Endometrial microvascular endothelial cells (primary cell): ENCODE data around the gene OR4D9. TPM values are rescaled to one million over a fixed set of nuclear protein-coding genes. Genes with fewer than 3 reads are reported as not detected.

Source experiments
- in situ Hi-C: cut with HindIII; loops from 2 replicates; pipeline ENCODE4 v1.10.0; 2017; ENCODE audit warnings: low sequenced_read_pairs, low pct_unique_long_range_greater_than_20kb; ENCODE audit errors: inconsistent ontology term
- total RNA-seq: library from RNA; depleted of rRNA; stranded (reverse); fragments of >200 nt; gene quantifications from one replicate; pipeline ENCODE4 v1.2.3, GENCODE V29; 2015; ENCODE audit errors: inconsistent ontology term

OR4D9 gene
- total RNA-seq, 1 donor from 2014 or later, result not detected

DNA sequence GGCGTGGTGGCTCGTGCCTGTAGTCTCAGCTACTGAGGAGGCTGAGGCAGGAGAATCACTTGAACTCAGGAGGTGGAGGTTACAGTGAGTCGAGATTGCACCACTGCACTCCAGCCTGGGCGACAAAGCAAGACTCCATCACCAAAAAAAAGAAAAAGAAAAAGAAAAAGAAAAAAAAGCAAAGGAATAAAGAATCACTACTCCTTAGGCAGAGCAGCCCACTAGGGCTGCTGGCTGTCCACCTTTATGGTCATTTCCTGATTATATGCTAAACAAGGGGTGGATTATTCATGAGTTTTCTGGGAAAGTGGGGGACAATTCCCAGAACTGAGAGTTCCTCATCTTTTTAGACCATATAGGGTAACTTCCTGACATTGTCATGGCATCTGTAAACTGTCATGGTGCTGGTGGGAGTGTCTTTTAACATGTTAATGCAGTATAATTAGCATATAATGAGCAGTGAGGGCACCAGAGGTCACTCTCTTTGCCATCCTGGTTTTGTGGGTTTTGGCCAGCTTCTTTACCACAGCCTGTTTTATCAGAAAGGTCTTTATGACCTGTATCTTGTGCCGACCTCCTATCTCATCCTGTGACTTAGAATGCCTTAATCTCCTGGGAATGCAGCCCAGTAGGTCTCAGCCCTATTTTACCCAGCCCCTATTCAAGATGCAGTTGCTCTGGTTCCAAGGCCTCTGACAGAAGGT, 36.4 kb downstream of the OR4D9 start:
- in situ Hi-C loops, result loop anchor here (25.0 kb wide), 1 partner anchor 115 kb away; the partner anchor contains the start of gene PATL1

DNA sequence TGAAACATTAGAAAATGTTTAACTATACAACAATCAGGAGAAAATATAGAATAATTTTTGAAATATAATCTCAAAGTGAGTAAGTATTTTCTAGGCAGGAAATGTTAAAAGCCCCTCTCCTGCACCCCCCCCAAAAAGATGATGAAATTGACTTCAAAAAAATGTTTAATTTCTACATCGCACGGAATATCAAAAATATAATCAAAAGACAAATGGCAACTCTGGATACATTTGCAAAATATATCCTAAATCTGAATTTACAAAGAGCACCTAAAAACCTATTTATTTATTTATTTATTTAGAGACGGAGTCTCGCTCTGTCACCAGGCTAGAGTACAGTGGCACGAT, 36.9 kb downstream of the OR4D9 start:
- in situ Hi-C loops, result loop anchor here (25.0 kb wide), 1 partner anchor 114 kb away; the partner anchor contains the start of gene PATL1

DNA sequence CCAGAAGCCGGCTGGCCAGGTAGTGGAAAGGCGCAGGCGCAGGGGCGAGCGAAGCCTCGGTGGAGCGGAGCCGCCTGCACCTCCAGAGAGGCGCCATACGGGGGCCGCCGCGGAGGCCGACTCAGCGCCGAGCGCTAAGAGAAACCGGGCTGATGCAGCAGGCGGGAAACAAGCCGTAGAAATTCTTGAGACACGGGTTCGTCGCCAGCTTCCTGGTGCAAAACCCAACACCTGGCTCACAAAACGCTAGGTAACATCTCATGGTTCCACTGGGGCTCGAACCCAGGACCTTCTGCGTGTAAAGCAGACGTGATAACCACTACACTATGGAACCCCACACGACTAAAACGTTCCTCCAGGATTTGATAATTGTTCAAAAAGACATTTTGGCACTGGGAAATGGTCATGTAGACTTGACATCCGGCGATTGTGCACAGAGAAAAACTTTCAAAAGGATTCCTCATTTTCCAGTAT, 39.1 kb downstream of the OR4D9 start:
- in situ Hi-C loops, result no loop called here

DNA sequence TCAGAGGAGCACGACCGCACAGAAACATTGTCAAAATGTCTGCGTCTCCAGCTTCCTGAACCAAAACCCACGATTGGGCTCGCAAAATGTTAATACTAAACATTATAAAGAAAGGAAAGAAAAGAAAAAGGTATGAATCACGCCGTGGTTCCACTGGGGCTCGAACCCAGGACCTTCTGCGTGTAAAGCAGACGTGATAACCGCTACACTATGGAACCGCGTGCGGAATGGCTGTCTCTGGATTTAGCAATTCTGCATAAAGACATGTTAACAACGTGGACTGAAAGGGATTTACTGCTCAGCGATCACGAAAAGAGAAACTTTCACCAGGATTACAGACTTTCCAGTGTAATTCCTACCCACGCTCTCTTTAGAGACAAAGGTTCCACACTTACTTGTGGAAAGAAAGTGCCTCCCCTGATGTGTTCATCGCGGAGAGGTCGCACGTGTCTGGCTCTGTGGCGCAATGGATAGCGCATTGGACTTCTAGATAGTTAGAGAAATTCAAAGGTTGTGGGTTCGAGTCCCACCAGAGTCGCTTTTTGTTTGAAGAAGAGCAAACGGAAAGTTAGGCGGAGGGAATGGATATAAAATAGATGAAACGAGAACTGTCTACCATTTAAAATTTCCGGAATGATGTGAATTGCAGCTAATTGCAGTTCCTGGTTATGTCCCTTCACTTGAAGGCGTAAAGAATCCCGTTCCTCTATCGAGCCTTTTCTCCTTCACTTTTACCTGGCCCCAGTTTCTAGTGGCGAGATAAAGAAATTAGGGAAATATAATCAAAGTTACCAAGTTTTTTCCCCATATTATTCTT, 39.7 kb downstream of the OR4D9 start:
- in situ Hi-C loops, result no loop called here

DNA sequence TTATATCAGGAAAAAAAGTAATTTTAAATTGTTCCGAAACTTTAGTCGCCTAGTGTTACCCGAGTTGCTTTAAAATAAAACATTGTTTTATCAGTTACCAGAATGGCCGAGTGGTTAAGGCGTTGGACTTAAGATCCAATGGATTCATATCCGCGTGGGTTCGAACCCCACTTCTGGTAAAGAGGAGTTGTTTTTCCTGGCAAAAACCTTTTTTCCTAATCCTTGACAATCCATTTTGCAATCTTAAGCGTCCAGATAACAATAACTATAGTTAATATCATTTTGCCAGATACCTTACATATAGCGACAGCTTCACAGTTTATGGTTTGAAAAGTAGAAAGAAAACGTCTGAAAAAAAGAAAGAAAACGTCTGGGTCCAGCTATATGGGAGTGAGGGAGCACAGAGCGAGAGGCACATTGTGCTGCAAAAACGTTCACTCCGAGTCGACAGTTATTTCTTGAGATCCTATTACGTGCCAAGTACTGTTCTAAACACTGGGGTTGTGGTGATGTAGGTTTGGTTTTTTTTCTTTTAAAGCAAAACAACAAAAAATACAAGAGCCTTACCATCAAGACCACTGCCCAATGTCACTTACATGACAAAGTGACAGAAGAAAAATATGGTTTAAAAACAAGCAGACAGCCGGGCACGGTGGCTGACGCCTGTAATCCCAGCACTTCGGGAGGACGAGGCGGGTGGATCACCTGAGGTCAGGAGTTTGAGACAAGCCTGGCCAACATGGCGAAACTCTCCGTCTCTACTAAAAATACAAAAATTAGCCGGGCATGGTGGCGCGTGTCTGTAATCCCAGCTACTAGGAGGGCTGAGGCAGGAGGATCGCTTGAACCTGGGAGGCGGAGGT, 40.6 kb downstream of the OR4D9 start:
- in situ Hi-C loops, result no loop called here

DNA sequence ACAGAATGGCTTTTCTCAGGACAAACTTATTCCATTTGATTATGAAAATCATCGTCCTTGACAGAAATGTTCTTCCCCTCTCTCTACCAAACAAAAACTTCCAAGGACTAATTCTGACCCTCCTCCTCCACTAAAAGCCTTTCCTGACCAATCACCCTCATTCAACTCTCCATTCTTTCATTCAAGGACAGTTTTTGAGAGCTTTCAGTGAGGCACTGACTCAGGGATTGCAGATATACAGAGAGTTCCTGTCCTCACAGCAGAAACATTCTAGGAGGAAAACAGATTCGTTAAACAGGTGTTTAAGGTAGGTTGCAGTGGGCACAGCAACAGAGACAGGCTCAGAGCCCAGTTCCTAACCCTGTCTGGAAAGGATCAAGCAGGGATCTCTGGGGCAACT, 41.5 kb downstream of the OR4D9 start:
- in situ Hi-C loops, result no loop called here

DNA sequence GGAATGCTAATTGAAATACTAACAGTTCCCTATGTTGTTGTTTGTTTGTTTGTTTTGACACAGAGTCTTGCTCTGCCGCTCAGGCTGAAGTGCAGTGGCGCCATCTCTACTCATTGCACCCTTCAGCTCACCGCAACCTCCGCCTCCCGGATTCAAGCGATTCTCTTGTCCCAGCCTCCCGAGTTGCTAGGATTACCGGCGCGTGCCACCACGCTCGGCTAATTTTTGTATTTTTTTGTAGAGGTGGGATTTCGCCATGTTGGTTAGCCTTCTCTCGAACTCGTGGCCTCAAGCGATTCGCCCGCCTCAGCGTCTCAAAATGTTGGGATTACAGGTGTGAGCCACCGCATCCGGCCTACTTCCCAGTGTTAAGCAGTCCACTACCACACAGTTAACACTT, 42.0 kb downstream of the OR4D9 start:
- in situ Hi-C loops, result no loop called here

DNA sequence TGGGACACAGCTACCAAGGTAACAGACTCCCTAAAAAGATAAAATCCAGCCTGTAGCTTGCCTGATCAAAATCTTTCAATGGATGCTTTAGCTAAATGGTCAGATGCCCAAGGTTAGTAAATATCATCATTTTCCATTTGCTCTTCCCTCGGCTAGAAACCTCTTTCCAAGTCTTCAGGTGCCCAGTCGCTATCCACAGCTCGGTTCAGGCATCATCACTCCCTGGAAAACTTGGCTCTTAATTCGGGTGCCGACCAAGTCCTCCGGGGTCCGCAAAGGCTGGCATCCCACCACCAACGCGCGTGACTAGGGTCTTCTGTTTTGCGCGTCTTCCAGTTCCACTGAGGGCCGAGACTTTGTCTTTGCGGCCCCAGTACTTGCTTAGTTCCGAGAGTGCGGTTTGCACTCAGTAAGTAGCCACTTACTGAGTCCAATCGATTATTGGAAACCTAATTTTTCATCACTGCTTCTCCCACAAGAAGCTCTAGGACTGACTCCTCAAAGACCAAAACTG, 44.3 kb downstream of the OR4D9 start:
- in situ Hi-C loops, result no loop called here

DNA sequence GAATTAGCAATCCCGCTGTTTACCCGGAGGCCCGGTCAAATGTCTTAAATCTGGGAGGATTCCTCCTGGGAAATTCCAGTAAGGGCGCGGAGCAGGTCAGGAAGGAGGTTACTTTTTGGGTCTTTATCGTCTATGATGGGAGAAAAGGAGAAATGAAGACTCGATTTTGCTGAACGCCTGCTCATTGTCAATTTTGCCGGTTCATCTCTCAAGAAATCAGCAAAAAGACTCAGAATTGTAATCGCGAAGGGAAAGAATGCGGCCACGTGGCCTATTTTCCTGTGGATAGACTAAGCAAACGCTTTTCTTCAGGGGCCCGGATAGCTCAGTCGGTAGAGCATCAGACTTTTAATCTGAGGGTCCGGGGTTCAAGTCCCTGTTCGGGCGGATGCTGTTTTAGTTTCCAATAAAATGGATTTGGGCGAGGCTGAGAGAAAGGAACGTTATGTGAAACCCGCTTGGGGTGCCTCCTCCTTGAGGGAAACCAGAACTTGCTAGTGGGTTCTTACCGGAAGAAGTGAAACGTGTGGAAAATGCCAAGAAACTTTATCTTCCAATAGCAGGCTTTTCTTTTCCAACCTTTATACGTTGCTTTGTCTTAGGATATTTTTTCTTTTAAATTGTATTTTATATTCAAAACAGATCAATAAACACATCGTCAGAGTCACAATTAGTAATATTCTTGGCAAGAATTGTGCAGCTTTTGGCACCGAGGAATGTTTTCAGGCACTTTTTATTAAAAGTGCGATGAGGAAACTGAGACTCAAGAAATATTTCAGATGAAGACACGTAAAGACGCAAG, 45.0 kb downstream of the OR4D9 start:
- in situ Hi-C loops, result no loop called here

DNA sequence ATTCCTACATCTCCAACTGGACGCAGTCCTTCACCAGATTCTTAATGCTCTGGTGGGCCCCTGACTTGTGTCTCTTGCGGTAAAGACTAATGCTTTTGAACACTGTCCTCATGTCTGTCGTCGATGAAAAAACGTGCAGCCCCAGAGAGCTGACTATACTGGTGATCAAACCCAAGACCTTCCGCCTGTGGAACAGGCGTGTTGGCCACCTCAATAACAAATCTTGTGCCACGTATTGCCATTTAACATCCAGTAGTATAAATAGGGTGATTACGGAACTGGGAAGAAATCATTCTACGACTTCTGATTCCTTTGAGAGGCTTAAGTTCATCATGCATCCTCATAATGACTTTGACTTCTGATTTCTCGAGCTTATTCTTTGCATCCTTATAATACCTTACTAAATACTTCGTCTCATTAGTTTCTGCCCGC, 45.6 kb downstream of the OR4D9 start:
- in situ Hi-C loops, result no loop called here

DNA sequence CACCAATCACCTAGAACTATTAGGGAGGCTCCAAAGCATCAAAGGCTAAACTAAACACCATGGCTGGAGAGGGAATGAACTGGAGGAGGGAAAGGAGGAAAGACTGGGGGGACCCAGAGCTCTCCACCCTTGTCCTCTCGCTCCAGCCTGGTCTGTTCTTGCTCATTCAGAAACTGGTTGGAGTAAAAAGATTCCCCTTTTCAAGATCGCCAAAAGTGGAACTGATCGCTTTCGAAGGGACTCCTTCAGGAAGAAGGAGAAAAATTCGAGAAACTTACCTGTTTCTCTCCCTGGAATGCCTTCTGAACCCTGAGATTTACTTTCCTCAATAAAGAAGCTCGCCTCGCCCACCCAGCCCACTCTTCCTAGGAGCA, 46.9 kb downstream of the OR4D9 start:
- in situ Hi-C loops, result no loop called here

DNA sequence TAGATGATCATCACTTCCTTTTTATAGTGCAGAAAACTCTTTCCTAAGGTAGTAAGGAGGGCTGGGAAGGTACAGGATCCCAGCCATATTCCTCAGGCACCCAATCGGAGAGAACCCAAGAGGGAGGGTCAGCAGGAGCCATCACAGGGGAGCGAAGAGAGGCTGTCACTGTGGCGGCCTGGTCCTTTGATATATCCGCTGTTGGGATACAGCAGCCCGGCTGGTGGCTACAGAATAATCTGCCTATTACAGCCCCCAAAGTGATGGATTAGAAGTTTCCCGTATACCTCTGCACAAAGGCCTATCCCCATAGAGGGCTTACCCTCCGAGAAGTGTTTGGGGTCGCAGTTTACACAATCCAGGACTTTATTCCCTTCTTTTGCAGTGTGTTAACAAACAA, 48.5 kb downstream of the OR4D9 start:
- in situ Hi-C loops, result no loop called here

DNA sequence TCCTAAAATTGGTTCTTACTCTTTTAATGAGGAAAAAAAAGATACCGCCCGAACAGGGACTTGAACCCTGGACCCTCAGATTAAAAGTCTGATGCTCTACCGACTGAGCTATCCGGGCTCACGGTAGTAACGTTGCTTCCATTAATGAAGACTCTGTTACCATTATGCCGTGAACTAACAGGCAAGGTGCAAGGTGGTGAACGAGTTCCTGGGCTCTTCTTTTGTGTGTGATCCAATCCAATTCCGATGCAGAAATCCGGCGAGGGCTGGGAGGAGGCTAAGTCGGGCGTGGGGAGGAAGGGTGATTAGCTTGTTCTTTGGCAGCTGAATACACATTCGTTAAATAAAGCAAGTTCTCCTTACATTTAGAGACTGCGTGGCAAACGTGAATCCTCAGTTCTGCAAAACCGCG, 49.0 kb downstream of the OR4D9 start:
- in situ Hi-C loops, result no loop called here

DNA sequence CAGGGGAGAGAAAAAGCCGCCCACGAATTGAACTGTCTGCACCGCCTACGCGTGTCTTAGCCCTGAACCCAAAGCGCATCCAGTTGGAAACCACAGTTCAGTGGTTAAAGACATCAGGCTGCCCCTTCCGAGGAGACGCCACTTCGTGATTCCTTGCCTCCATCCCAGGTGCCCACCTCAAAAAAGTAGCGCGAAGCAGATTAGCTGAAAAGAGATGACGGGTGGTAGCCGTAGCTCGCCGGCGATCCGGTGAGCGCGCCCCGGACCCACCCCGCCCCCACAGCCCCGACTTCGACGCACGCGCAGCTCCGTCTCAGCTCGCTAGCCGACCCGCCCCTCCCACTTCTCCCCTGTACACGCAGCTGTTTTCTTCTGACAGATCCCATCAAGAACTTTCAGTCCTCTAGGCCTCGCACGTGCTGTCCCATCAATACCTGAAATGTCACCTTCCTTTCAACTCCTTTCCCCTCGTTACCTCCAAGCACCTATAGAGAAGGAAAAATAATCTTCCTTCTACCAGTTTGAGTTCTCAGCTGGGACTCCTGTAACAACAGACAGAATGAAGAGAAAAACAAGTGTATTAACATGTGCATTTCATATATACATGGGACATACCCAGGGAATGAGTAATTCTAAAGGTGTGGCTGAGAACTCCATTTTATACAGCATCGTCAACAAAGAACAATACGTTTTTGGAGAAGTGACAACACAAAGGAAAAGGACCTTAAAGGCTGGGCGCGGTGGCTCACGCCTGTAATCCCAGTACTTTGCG, 49.5 kb downstream of the OR4D9 start:
- in situ Hi-C loops, result no loop called here

DNA sequence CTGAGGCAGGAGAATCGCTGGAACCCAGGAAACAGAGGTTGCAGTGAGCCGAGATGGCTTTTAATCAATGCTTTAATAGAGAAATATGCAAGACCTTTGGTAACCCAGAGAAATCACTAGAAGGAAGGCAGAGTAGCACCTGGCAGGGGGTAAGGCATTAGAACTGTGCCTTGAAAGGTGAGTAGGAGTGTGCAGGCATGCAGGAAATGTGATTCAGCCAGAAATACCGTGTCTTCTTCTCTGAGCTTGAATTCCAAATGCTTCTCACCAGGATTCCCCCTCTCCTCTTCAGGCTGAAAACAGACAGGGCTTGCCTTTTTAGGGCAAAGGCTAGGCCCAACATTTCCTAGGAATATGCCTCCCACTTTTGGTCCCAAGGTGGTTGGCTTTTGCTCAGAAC, 51.0 kb downstream of the OR4D9 start:
- in situ Hi-C loops, result no loop called here
